Breast epithelium (tissue), 3 donors: ENCODE measurements around the gene RBMXL2.

Source experiments
- POLR2A ChIP-seq: fragments of 450-650 bp; IDR thresholded peaks from one replicate; pipeline ENCODE4 v1.6.1; 2016; ENCODE audit warnings: antibody characterized with exemption, mild to moderate bottlenecking, moderate library complexity
- POLR2AphosphoS5 ChIP-seq, 3 donors: sonication (generic); formaldehyde crosslinking; IDR thresholded peaks; one replicate each; pipeline ENCODE4 v1.6.1; 2017; ENCODE audit warnings: antibody characterized with exemption in 3 of 3
- TF ChIP-seq, protein P1 (sequence below), 3 donors: fragments of 450-650 bp; IDR thresholded peaks; one replicate each; pipeline ENCODE4 v1.5.1; 2016 to 2017; ENCODE audit warnings: antibody characterized with exemption in 3 of 3, mild to moderate bottlenecking in 3 of 3, moderate library complexity in 3 of 3

GRCh38 chr11:7138051-7138450, 49.3 kb downstream of the RBMXL2 start:
- TF ChIP-seq, protein P1, sequence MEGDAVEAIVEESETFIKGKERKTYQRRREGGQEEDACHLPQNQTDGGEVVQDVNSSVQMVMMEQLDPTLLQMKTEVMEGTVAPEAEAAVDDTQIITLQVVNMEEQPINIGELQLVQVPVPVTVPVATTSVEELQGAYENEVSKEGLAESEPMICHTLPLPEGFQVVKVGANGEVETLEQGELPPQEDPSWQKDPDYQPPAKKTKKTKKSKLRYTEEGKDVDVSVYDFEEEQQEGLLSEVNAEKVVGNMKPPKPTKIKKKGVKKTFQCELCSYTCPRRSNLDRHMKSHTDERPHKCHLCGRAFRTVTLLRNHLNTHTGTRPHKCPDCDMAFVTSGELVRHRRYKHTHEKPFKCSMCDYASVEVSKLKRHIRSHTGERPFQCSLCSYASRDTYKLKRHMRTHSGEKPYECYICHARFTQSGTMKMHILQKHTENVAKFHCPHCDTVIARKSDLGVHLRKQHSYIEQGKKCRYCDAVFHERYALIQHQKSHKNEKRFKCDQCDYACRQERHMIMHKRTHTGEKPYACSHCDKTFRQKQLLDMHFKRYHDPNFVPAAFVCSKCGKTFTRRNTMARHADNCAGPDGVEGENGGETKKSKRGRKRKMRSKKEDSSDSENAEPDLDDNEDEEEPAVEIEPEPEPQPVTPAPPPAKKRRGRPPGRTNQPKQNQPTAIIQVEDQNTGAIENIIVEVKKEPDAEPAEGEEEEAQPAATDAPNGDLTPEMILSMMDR (IDR thresholded peaks at IDR 0.05) = no peak
- TF ChIP-seq POLR2A (no peak), POLR2AphosphoS5 (IDR thresholded peaks at IDR 0.05) (no peak)
